Inflammatory macrophage (primary cell): ENCODE data around the gene GLI2.

ENCODE experiments used
- DNase-seq, 2 donors: peaks; one replicate each; pipeline ENCODE4 v3.0.0-alpha.2; 2020 to 2022

The GLI2 gene

DNA sequence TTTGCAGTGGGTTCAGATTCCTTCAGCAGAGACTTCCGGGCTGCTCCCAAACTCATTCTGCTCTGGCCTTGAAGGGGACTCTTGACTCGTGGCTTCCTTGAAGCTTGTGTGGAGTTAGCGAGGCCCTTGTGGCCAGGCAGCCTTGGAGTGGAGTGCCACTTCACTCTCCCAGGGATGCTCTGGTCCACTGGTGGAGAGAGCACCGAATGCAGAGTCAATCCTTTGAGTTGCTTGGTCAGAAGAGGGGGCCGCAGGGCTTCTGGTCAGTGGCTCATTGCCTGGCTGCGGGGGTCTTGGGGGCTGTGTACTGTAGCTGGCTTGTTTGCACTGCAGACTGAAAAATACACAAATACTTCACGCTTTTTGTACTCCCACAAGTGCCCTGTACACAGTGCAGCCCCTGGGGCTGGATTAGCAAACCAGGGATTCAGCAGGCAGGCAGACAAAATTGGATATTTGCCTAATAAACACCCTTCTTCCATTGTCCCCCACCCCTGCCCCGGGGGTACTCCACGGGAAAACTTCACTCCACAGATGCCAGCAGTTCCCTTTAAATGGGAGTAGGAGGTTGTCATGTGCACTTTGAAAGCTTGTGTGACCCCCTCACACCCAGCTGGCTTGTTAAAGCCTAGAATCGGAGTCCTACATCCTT lies 3.2 kb downstream of the GLI2 start:
- no peak for DNase-seq

DNA sequence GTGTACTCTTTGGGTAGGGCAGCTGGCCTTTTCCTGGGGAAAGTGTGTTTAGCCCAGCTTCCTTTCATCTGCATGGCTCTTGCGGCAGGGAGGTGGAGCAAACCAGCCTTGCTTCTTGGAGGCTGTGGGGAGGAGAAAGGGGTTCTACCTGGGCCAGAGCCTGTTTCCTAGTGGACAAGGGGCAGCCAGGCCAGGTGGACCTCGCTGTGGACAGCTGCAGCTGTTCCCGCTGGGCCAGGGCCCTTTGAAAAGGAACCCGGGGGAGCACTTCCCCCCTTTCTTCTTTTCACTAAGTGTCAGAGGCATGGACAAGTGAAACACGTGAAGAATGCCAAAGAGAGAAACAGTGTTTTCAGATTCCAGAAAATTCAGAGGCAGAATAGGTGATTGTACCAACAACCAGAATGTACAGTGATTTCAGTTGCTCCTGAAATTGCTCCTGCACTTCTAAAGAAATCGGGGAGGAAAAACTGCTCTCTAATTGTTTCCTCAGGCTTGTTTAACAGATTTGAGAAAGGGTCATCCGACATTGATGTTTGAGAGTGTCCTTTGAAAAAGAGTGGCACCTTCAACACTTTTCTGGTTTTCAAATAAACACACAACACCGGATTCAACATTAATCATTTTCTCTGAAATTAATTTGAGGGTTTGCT lies 3.9 kb downstream of the GLI2 start:
- DNase-seq, result no peak

DNA sequence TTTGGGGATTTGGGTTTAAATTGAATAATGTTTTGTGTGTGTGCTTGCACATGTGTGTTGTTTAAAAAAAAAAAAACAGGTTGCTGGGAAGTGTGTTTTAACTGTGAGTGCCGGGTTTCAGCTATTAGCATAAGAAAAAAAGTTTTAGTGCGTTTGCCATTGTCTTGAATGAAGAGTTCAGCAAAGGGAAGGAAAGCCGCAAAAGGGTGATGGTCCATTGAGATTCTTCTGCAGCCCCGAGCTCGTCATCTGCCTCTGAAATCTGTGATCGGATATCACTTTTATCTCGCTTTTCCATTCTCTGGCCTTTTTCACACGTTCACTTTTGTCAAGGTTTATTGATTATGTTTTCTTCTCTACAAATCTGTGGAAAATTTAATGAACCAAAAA lies 4.7 kb downstream of the GLI2 start:
- no peak for DNase-seq

DNA sequence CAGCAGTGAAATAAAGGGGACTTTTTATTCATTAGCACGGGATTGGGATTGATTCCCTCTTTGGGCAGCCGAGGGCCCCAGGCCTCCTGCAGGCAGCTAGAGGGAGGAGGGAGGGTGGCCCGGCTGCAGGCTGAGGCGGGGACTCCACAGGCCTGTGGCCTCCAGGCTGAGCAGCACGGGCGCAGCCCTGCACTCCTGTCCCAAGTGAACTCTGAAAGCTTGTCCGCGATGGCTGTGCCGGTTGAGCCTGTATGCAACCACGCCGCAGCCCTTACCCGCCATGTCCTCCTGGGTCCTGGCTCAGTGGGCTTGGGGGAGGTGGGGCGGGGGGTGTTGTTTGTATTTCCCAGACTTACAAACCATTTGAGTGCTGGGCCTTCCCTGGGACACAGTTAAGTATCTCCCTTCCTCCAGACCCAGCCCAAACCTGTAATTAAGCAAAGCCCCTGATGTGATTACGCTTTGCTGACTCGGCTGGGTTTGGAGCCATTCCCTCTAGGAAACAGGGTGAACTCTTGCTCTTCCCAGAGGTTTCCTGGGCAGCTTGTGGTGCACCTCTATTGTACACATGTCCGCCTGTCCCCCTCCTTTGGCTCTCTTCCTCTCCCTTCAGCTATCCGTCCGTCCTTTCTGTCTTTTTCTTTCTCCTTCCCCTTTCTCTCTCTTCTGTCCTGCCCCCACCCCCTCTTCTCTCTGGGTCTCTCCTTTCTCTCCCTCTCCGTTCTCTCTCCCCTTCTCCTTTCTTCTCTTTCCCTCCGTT lies 5.3 kb downstream of the GLI2 start:
- DNase-seq, result no peak

DNA sequence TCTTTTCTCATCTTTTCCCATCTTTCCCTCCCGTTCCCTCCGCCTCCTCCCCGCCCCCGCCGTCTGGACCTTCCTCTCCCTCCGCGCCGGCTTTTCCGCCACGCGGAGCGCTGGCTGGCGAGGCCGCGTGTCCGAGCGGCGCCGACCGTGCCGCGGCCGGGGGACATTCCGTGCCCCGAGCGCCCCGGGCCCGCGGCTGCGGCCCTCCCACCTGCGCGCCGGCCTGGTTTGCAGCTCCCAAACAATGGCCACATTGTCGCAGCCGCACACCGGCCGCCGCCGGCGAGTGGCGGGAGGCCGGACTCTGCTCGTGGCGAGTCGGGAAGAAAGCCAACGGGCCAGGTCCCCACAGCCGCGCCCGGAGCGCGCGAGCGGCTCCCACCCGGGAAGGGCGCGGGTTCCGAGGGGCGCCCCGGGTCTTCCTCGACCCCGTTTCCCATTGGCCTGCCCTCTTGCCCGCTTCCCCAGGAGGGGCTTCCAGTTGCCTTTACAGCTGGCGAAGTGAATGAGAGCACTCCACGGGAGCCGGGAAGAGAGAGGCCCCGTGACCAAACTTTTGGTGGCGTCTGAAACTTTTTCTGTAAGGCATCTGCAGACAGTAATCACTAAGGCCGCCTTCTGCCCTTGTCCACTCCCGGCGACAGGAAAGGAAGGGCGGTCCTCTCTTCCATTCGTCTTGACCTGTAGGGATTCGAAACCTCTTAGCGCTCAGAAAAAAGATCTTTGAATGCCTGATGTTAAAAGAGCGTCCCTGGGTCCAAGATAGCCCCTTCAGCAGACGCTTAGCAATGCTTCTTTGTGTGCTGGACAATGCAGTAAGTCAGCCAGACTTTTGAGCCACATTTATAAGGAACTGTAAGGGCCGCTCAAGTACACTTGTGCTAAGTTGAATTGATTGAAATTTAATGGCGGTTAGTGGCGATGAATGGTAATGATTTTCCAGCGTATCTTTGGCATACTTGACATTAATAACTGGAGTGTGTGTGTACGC lies 6.2 kb downstream of the GLI2 start:
- DNase-seq, result no peak

DNA sequence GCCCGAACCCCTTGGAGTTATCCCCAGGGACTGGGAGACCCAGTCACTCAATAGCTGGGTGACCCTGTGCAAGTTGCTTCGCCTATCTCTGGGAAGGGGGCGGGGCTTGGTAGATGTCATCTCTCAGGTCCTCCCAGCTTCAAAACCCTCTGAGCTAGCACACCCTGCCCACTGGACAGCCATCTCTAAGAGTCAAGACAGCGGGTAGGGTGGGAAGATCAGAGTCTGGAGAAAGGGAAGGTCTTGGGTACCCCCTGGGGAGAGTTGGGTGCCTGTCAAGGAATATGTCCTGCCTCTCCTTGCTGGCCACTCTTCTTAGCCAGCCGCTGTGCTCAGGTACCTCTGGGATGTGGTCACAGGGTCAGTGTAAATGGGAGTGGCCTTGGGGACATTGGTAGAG lies 8.0 kb downstream of the GLI2 start:
- DNase-seq, result no peak

DNA sequence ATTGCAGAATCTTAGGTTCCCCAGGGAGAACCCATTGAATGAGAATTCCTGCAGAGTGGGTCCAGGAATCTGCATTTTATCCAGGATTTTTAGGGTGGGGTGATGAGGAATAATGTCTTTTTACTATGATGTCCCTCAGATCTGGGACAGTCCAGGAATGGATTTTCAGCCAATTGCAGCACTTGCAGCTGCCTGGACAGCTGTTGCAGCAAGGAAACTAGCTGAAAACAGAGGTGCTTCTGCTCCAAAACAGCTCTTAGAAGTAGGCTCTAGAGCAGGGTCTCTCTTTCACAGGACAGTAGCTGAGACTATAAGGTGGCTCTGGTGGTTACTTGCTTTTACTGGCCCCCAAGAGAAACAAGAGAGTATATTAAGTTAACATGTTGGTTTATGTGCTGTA lies 9.1 kb downstream of the GLI2 start:
- DNase-seq, result no peak

DNA sequence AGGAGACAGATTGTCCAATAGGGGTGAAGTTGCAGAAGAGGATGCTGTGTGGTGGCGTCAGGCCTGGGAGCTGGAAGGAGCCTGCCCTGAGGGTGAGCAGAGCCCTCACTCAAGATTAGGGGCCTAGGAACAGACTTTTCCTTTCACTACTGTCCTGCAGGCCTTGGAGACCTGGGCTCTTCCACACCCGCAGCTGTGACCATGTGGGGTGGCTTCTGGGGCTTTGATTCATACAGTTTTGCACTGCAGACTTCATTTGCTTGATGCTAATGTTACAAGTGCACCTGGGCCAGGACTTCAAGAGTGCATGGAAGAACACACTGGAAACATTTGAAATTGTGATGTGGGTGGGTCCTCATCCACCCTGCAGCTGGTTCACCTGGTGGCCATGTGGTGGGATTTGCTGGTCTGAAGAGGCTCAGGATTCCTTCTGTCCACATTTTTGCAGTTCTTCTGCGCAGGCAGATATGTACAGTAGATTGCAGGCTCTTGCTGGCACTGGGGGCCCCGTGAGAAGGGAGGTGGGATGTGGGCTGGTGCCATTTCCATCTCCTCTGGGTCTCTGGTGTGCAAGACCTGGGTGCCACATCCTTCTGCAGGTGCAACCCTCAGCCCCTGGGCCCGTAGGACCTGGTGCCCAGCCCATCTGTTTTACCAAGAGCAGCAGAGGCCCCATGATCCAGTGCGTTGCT lies 9.9 kb downstream of the GLI2 start:
- DNase-seq, result no peak

DNA sequence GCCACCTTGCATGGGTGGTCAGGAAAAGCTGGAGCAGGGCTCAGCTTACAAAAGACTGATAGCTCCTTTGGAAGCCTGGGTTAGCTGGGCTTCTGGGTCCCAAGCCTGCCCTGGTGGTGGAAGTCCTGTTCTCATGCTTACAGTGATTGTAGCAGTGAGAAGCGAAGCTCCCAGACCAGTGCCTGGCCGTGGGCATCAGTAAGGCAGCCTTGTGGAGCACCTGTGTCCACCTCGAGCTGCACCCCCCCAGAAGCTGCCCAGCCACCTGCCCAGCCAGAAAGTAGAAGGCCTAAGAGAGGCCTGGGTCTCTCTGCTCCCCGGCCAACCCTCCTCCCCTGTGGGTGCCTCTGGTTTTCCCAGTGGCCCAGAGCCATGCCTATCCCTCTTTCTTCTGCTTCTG lies 10.5 kb downstream of the GLI2 start:
- no peak for DNase-seq

DNA sequence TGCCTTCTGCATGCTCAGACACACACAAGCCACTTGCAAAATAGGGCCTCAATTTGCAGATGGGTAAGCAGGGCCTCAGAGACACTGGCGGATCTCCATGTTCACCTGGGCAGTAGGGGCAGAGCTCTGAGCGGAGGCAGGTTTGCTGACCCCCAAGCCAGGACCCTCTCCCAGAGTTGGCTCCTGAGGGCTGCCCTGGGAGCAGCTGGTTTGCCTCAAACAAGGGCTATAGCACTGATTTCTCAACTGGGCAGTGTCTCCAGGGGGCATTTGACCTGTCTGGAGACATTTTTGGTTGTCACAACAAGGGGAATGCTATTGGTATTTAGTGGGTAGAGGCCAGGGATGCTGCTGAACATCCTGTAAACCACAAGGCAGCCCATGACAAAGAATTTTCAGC lies 11.6 kb downstream of the GLI2 start:
- DNase-seq, result no peak

DNA sequence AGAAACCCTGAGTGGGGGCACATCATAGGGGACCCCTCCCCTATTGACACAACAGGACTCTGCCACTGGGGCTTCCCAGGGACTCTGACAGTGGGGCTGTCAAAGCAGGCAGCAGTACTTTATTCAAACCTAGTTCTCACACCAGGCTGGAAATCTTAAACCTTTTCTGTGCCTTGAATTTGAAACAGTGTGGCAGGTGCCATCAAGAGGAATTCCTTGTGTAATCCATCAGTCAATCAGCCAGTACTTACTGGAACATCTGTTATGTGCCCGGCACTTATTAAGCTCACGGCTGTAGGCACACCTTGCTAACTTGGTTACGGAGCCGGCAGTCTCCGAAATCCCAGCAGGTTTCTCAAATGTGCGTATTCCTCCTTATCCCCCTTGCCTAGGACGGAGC lies 12.0 kb downstream of the GLI2 start:
- no peak for DNase-seq

DNA sequence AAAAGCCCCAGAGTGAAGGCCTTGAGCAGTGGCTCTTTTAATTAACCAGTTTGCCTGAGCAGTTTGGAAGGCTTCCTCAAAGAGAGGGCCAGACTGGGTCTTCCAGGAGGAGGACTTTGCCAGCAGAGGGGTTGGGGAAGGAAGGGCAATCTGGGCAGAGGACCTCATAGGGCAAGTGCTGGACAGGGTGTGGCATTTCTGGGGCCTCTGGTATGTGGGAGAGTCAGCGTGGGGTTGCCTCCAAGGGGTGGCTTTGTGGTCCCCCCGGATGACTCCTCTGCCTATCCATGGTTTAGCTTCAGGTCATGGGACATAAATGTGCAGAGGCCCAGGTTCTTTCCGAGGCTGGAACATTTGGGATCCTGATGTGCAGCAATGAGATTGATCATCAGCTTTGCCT lies 12.6 kb downstream of the GLI2 start:
- DNase-seq, result no peak

DNA sequence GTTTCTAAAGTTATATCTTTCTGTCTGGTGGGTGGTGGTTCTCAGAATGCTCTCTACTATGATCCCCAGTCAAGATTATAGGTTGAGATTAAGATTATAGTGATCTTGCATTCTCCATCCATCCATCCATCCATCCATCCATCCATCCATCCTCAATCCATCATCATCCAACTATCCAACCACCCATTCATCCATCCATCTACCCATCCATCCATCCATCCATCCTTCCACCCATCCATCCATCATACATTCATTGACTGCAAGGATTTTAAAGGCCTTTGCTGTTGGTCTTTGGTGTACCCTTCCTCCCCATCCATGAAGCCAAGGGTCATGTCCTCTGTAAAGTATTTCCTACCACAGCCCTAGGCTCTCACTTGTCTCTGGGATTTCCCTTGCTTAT lies 13.1 kb downstream of the GLI2 start:
- DNase-seq, result no peak

DNA sequence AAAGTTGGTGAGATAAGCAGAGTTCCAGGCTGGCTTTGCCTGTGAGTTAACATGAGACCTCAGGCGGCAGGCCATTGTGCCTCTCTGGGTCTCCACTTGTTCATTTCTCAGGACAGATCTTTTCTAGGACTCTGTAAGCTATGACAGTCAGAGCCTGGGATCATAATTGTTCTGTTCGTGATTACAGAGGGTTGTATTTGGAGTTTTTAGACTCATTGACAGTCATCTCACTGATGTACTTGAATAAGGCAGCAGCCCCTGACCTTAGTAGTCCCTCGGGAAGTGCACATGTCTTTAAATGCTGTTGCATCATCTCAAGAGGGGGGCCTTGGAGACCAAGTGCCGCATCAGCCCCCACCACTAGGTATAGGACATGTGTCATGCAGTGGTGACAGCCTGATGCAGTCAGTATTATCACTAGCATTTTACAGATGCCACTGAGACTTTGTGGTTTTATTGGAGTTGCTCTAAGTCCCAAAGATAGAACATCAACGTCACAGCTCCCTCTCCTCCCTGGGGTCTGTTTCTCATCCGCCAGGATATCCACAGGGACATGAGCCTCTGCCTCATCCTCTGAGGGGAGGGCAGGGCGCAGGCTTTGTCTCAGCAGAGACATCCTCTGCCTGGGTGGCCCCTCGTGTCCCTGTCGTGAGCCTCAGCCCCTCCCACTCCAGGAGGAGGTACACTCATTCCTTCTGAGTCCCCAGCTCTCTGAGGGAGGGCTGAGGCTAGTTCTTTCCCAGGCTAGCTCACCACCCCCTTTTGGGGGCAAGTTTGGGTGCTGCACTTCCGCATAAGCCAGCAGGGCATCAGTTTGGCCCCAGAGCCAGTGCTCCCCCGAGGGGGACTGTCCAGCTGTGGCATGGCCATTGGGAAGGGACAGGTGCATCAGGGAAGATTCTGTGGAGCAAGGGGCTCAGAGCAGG lies 14.1 kb downstream of the GLI2 start:
- no peak for DNase-seq

DNA sequence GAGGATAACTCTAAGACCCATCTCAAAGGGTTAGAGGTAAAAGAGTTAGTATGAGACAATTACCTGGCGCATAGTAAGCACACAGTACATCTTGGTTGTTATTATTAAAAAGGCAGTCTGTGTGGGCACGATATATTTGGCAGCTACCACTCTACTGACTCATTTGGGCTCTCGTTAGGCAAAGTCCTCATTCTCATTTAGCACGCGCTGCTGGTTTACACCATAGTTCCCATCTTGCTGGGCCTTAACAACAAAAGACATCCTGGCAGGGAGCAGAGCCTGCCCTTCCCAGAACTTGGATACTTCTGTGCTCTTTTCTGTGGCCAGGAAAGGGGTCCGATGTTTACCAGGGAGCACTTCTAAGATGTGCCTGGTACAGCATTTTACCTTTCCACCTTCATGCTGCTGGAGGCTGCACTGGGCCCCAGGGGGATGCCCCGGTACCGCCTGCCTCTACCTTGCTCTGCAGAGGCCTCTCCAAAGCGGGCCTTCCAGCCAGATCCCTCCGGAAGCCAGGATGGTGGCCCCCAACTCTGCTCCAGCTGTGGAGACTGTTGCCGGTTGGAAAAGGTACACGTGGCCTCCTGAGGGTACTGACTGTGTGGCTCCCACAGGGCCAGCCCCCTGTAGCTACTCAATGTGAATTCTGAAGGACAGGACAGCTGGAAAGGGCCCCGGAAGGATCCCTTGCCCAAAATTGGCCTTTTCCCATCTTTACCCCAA lies 15.0 kb downstream of the GLI2 start:
- DNase-seq, result no peak

DNA sequence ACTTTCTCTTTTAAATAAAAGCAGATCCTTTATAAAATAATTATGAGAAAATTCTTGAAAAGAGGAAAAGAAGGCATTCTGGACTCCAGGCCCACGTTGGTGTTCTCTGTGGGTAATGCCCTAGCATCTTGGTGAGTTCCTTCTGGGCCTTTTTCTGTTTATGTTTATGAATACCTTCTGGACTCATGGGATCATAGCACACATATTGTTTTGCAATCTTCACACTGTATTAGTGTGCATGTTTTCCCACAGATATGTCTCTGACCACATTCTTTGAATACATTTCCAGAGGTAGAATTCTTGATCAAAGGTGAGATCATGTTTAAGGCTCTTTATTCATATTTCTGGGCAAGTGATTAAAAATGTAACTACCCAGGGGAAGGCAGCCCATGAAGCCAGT lies 15.9 kb downstream of the GLI2 start:
- no peak for DNase-seq

DNA sequence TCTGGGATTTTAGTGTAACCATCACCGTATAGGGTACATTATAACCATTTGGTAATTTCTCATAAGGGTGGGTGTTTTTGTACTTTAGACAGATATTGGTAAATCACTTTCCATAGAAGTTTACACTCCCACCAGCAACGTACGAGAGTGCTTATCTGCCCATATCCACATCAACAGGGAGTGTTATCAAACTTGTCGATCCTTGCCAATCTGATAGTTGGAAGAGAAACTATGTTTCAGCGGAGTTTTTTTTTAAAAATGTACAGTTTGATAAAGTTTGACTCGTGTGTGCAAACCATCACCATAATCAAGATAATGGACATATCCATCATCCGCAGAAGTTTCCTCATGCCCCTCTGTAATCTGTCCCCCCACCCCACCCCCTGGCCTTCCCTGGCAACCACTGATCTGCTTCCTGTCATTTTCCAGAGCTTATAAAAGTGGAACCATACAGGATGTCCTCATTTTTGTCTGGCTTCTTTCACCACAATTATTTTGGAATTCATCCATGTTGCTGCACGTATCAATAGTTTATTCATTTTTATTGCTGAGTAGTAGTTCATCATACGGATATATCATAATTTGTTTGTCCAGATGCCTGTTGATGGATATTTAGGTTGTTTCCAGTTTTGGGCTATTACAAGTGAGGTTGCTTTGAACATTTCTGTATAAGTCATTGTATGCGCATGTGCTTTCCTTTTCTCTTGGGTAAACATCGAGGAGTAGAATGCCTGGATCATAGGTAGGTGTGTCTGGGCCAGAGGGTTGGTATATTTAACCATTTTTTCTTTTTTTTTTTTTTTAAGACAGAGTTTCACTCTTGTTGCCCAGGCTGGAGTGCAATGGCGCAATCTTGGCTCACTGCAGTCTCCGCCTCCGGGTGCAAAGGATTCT lies 18.6 kb downstream of the GLI2 start:
- DNase-seq, result no peak

DNA sequence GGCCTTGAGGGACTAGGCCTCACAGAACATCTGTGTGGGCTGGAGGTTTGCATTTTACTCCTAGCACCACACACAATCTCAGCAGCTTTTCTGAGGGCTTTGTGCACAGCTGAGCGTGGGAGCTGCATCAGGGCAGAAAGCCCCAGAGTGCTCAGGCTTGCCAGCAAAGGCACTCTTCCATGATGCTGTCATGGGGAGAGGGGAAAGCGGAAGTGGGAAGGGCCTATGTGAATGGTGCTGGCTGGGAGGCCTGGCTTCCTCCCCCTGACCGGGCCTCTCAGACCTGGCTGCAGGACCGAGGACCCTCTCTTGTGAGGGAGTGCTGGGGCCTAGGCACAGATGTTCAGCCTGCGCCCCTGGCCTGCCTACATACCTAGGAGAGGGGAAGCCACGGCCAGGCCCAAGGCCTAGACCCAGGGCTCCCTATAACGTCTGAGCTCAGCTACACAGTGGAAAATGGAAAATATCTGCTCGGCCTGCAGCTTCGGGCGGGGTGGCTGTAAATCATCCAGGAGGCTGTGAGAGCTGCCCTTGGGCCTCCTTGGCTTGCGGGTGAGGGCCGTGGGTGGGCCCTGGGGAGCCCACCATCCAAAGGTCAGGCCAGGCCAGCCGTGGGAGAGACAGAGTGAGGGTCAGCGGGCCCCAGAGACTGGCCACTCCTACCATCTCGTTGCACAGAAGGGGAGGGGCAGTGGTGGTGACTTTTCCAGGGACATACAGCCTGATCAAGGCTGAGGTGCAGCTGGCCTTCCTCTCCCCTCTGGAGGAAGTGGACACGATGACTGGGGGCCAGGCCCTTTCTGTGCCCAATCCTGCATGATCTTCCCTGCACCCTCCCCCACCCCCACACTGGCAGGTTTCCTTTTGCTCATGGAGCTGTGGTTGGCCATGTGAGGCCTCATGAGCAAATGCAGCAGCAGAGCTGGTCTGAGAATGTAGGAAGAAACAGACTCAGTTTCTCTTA lies 22.8 kb downstream of the GLI2 start:
- DNase-seq, result no peak
